ENCODE measurements around the gene SLC66A2. TPM values are rescaled to one million over a fixed set of nuclear protein-coding genes. Genes with fewer than 3 reads are reported as not detected.

The SLC66A2 gene
- total and polyA plus RNA-seq, 2 donors (not counting 1 experiment from before 2014, with no cell fraction given) = 44.4 to 45.1 TPM

DNA sequence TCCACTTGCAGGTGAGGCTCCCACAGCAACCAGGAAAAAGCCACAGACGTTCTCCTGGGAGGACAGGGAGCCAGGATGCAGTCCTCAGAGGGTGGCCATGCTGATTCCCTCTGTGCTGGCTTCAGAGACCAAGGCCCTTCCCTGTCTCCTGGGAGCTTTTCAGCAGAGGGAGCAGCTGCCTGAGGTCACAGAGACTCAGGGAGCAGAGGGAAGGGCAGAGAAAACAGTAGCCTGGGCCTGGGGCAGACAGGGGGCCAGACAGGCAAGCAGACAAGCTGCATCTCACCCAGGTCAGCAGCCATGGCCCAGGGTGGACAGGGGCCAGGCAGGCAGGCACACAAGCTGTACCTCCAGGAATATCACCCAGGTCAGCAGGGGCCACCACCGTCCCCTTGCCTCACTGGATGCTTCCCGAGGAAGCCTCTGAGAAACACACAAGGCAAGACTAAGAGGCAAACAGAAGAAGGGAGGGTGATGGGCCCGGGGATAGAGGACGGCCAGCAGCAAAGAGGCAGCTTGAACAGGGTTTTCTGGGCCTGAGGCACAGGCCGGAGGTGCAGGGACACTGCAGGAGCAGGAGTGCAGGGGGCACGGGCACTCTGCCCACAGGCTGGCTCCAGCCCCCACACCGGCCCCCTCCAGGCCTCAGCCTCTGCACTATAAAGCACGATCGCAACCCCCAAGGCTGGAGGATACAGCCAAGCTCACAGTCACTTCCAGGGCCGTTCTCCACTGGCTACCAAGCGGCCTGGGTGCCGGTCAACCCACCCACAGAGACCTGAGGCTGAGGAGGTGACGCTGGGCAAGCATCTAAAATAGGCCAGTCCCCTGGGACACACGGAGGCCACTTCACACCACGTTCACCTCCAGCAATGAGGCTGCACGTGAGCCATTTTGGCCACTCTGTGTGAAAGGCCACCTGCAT, 6.1 kb downstream of the SLC66A2 start:
- Mint-ChIP-seq H3K27me3 (no peaks in the 10 kb centered on the region), H3K4me3 (no peak overlapping the region), H3K27ac (peak overlapping the region; percentile 41), H3K4me1 (peaks cover 54% of the 10 kb centered on the region), H3K9me3 (ENCODE audit: insufficient read depth) (no peaks in the 10 kb centered on the region)
- Histone ChIP-seq H2AFZ (ENCODE audit: insufficient read depth, low read depth, low read length, poor library complexity, severe bottlenecking) (no peak overlapping the region), H3K4me2 (replicated peaks; ENCODE audit: low read depth, low read length, poor library complexity, severe bottlenecking) (peak overlapping the region; percentile 14), H3K27me3 (replicated peaks in 1 of 4; ENCODE audit: control extremely low read depth in 1 of 4, control insufficient read depth in 3 of 4, insufficient read depth in 4 of 4, low read length in 3 of 4) (no peaks in the 10 kb centered on the region), H3K4me3 (ENCODE audit: control extremely low read depth in 1 of 5, extremely low read depth in 1 of 5, insufficient read depth in 1 of 5, low read depth in 2 of 5, low read length in 4 of 5) (no peak overlapping the region), H3K4me1 (ENCODE audit: control insufficient read depth in 2 of 2, insufficient read depth in 2 of 2, low read length in 2 of 2) (peaks cover 25 to 47% of the 10 kb centered on the region in 2 donors), H3K79me2 (ENCODE audit: control insufficient read depth, insufficient read depth, low read length) (peaks cover 99% of the 10 kb centered on the region), H3K9me3 (ENCODE audit: control extremely low read depth in 1 of 3, control insufficient read depth in 2 of 3, insufficient read depth in 1 of 3, low read length in 2 of 3) (no peaks in the 10 kb centered on the region), H3K9ac (ENCODE audit: low read length) (no peak overlapping the region), H3K27ac (ENCODE audit: low read length in 2 of 2) (peak overlapping the region in 1 of 2 donors; percentile 55), H4K20me1 (ENCODE audit: control insufficient read depth, insufficient read depth, low read length, poor library complexity, severe bottlenecking) (peaks cover 91% of the 10 kb centered on the region), H3K36me3 (replicated peaks in 1 of 2; ENCODE audit: control extremely low read depth in 1 of 2, control insufficient read depth in 1 of 2, extremely low read depth in 1 of 2, insufficient read depth in 2 of 2, low read length in 1 of 2) (peaks cover 3 to 49% of the 10 kb centered on the region in 2 experiments)
- ATAC-seq (ENCODE audit: low read depth) (no peak), DNase-seq (no peak)
- ChIA-PET POLR2A (no interaction called here), CTCF (no interaction called here)
- TF ChIP-seq EZH2 (IDR thresholded peaks at IDR 0.05; ENCODE audit: borderline replicate concordance, insufficient read depth, low read depth, low read length, poor library complexity, severe bottlenecking) (no peak), CTCF (IDR thresholded peaks at IDR 0.05) (no peak)
- intact Hi-C loops (cut with micrococcal nuclease) = no loop called here
- WGBS (ENCODE audit: insufficient coverage) = 92% methylated on average over 17 of the region's 17 CpGs

DNA sequence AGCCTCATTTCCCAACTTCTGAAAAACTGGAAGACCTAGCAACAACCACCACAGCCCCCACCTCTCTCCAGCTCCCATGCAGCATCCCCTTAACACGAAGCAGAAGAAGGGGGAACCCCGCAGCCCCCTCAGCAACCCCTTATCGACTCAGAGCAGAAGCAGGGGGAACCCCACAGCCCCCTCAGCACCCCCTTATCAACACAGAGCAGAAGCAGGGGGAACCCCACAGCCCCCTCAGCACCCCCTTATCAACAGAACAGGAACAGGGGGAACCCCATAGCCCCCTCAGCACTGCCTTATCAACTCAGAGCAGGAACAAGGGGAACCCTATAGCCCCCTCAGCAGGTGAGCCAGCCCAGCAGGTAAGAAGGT, 6.7 kb downstream of the SLC66A2 start:
- DNase-seq = peak; percentile 25
- no peak for TF ChIP-seq EZH2 (IDR thresholded peaks at IDR 0.05; ENCODE audit: borderline replicate concordance, insufficient read depth, low read depth, low read length, poor library complexity, severe bottlenecking)
- TF ChIP-seq CTCF (IDR thresholded peaks at IDR 0.05) = no peak

More for the DNA sequence above, 6.7 kb downstream of the SLC66A2 start:
- intact Hi-C loops (cut with micrococcal nuclease) = no loop called here
- H3K27me3 Mint-ChIP-seq = no peaks in the 10 kb centered on the region
- CTCF ChIA-PET = no interaction called here
- H3K4me1 Mint-ChIP-seq = peaks cover 48% of the 10 kb centered on the region
- no CpG with 5 or more reads among the region's 3 CpGs for WGBS (ENCODE audit: insufficient coverage)
- H3K9ac ChIP-seq (ENCODE audit: low read length) = no peak overlapping the region
- peaks cover 3 to 53% of the 10 kb centered on the region in 2 experiments for H3K36me3 ChIP-seq (replicated peaks in 1 of 2; ENCODE audit: control extremely low read depth in 1 of 2, control insufficient read depth in 1 of 2, extremely low read depth in 1 of 2, insufficient read depth in 2 of 2, low read length in 1 of 2)
- peak overlapping the region in 1 of 2 donors; percentile 55 for H3K27ac ChIP-seq (ENCODE audit: low read length in 2 of 2)
- no peak for ATAC-seq (ENCODE audit: low read depth)
- peaks cover 19 to 40% of the 10 kb centered on the region in 2 donors for H3K4me1 ChIP-seq (ENCODE audit: control insufficient read depth in 2 of 2, insufficient read depth in 2 of 2, low read length in 2 of 2)
- peaks cover 99% of the 10 kb centered on the region for H3K79me2 ChIP-seq (ENCODE audit: control insufficient read depth, insufficient read depth, low read length)
- H3K4me2 ChIP-seq (replicated peaks; ENCODE audit: low read depth, low read length, poor library complexity, severe bottlenecking) = peak overlapping the region; percentile 14
- H3K27ac Mint-ChIP-seq = peak overlapping the region; percentile 68
- no peaks in the 10 kb centered on the region for H3K9me3 ChIP-seq (ENCODE audit: control extremely low read depth in 1 of 3, control insufficient read depth in 2 of 3, insufficient read depth in 1 of 3, low read length in 2 of 3)
- H2AFZ ChIP-seq (ENCODE audit: insufficient read depth, low read depth, low read length, poor library complexity, severe bottlenecking) = no peak overlapping the region
- POLR2A ChIA-PET = no interaction called here
- no peaks in the 10 kb centered on the region for H3K27me3 ChIP-seq (replicated peaks in 1 of 4; ENCODE audit: control extremely low read depth in 1 of 4, control insufficient read depth in 3 of 4, insufficient read depth in 4 of 4, low read length in 3 of 4)
- H3K4me3 ChIP-seq (ENCODE audit: control extremely low read depth in 1 of 5, extremely low read depth in 1 of 5, insufficient read depth in 1 of 5, low read depth in 2 of 5, low read length in 4 of 5) = no peak overlapping the region
- peaks cover 93% of the 10 kb centered on the region for H4K20me1 ChIP-seq (ENCODE audit: control insufficient read depth, insufficient read depth, low read length, poor library complexity, severe bottlenecking)
- H3K4me3 Mint-ChIP-seq = no peak overlapping the region
- no peaks in the 10 kb centered on the region for H3K9me3 Mint-ChIP-seq (ENCODE audit: insufficient read depth)

All from B cell (primary cell).